Hematopoietic multipotent progenitor cell (in vitro differentiated cells): ENCODE data around the gene CFAP77. TPM values are rescaled to one million over a fixed set of nuclear protein-coding genes. Genes with fewer than 3 reads are reported as not detected.

ENCODE experiments used
- DNase-seq, 3 donors: peaks; one replicate each; pipeline ENCODE4 v3.0.0-alpha.2; 2011 to 2015; ENCODE audit warnings: low read depth in 2 of 3, low spot score in 2 of 3
- total RNA-seq: library from RNA; depleted of rRNA; stranded (reverse); fragments of >200 nt; gene quantifications from one replicate; pipeline ENCODE4 v1.2.3, GENCODE V29; 2012

The CFAP77 gene
- total RNA-seq, 1 donor, result not detected

DNA sequence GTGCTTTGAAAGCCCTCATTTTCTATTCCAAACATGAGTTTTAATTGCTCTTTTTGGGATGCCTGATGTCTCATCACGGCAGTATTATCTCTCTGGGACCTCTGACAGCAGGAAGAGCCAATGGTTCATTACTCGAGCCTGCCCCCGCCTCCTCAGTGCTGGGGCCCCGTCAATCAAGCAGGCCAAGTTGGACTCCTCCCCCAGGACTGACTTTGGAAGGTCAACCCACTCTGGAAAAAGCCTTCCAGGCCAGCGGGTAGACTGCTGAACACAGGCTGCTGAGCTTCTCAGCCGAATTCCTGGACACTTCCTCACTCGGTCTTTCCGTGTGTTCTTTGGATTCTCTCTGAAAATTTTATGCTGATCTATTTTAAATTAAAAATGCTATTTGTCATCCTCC, 162.9 kb downstream of the CFAP77 start:
- DNase-seq, result no peak

DNA sequence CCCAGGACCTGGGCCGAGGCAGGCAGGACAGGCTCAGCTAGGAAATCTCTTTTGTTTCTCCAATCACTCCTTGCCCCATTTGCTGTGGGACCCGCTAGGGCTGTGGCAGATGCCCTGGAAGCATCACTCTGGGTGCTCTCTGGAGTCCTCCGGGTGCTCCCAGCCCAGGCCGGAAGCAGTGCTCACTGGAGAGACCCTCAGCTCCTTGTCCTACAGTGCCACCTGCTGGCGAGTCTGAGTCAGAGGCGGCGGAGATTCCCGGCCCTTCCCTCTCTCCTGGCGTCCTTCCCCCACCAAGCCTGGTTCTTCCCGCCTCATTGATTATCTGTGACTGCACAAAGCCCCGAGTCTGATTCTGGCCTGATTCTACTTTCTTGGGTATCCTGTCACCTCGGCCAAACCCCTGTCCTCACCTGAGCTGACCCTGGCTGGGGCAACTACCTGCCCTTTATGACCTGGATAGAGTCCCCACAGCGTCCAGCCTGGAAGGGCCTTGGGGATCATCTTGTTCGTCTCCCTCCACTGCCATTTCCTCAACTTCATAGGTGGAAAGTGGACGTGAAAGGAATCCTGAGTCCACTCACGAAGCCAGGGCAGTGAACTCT, 165.1 kb downstream of the CFAP77 start:
- DNase-seq, result peak in 1 of 3 donors; percentile 61

DNA sequence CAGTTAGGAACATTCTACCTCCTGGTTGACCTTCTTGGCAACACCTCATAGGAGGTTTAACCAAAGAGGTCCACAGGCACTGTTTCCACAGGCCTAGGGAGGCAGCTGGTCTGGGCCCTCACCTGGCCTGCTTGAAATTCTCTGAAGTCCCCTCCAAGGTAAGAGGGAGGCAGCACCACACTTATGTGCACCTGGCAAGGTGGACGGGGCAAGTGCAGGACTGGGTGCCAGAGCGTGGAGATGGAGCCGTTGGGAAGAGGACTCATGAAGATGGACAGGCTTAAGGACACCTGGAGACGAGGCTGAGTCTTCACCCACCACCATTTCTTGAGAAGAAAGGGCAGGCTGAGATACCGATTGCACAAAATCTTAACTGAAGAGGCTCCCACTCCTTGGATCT, 165.8 kb downstream of the CFAP77 start:
- no peak for DNase-seq

DNA sequence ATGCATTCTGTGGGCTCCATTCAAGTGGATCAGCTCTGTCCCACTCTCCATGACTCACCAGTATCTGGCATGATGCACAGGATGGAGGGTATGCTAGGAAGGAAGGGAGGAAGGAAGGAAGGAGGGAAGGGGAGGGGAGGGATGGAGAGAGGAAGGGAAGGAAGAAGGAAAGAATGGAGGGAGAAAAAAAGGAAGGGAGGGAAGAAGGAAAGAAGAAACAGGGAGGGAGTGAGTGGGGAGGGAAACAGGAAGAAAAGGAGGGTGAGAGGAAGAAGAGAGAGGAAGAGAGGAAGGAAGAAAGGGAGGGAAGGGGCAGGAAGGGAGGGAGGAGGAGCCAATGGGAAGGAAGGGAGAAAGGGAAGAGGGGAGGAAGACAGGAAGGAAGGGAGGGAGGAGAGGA, 167.1 kb downstream of the CFAP77 start:
- DNase-seq, result no peak

DNA sequence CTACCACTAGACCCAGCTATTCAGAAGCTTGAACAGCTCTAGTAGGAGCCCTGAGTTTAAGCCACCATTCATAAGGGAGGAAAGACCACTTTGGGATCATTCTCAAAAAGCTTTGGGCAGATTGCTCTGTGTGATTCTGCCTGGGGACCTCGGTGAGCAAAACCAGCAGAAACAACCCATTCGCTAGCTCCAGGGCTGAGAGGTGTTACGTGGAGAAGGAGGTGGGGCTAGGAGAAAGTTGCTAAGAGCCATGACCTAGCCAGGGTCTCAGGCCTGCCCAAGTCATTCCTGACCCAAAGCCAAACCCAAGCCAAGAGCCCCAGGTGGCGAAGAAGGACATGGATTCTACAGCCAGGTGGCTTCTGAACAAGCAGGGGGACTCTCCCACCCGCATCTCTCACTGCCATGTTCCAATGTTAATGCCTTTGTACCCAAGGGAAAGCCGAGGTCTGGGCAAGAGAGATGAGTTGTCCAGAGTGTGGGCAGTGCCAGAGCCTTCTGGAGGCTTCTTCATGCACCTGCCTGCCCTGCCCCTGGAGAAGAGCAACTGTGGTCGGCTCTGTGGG, 168.4 kb downstream of the CFAP77 start:
- DNase-seq, result no peak

DNA sequence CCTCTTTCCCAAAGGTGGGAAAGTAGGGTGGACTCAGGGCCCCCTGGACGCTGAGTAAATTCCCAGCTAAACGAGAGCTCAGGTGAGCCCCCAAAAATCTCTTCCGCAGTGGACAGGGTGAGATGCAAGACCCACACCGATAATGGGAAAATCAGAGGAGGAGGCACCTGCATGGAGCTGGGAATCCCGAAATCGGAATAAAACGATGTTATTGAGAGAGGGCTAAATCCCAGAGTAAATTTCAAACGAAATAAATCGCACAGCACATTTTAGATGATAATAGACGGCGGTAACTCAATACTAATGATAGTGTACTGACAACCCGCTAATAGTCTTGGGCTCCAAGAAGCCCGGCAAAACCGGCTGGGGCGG, 169.4 kb downstream of the CFAP77 start:
- no peak for DNase-seq

DNA sequence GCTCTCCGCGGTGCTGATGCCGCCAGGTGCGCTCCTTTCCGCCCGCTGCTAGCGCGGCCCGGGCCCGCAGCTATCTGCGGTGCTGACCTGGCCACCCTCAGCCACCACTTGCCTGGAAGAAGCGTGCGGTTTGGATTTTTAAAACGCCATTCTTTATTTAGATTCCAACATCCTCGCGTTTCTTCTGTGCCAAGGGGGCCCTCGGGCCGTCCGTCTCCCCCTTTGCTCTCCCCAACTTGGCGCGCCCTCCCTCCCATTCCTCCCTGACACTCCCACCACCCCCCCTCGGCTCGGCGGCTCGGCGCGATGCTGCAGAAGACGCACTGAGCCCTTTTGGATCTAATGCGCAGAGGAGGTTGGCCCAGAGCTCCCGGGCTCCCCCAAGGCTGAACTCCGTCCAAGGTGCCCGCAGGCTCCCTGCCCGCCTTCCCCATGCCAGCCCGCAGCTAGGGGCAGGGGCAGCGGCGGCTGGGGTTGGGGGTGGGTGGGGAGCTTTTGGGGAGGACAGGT, 172.3 kb downstream of the CFAP77 start, which contains the start of gene BARHL1:
BARHL1 (plus strand) TSS at position 331 of the 510 bp plus-strand sequence. CDS start 192 bp downstream, outside the sequence.
- DNase-seq, result no peak

DNA sequence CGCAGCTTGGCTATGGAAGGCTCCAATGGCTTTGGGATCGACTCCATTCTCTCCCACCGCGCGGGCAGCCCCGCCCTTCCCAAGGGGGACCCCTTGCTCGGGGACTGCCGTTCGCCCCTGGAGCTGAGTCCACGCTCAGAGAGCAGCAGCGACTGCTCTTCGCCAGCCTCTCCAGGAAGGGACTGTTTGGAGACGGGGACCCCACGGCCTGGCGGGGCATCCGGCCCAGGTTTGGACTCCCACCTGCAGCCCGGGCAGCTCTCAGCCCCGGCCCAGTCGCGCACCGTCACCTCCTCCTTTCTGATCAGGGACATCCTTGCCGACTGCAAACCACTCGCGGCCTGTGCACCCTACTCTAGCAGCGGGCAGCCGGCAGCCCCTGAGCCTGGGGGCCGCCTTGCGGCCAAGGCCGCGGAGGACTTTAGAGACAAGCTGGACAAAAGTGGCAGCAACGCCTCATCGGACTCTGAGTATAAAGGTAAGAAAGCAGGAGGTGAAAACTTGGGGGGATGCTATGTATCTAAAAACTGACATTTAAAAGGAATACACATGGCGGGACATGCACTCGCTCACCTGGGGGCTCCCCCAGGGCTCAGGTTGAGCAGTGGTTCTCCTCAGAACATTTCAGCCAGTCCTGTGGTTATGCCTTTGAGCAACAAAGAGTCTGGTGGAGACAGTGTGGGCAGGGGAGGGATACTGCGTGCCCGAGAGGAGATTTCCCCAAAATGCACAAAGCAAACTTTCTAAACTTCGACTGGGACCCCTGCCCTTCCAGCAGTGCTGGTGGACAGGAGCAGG, 173.0 kb downstream of the CFAP77 start:
- no peak for DNase-seq

DNA sequence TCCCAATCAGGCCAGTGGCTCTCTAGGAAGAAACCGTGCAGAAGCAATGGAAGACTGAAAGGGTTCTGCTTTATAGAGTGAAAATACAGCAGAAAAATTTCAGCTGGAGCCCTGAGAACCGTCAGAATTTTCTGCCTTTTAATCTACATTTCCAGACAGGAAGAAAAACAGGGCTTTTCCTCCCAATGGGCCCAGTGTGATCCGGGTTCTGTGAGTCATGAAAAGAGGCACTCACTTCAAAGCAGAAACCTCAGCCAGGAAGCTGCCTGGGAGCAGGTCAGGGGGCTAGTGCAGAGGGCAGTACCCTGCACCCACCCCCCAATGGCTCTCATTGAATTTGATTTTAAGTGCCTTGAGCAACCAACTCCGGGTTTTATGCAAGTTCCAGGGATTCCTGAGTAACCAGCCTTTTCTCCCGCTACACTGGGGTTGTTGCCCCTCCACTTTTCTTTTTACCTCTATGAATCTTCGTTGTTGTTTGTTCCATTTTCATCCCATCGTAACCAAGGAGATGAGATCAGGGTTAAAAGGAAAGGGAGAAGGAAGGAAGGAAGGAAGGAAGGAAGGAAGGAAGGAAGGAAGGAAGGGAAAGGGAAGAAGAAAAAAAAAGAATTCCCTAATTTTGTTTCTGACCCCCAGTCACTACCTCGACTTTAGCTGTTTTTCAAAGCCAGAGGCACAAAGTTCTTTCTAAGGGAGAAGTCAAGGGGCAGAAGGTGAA, 173.7 kb downstream of the CFAP77 start:
- DNase-seq, result no peak

DNA sequence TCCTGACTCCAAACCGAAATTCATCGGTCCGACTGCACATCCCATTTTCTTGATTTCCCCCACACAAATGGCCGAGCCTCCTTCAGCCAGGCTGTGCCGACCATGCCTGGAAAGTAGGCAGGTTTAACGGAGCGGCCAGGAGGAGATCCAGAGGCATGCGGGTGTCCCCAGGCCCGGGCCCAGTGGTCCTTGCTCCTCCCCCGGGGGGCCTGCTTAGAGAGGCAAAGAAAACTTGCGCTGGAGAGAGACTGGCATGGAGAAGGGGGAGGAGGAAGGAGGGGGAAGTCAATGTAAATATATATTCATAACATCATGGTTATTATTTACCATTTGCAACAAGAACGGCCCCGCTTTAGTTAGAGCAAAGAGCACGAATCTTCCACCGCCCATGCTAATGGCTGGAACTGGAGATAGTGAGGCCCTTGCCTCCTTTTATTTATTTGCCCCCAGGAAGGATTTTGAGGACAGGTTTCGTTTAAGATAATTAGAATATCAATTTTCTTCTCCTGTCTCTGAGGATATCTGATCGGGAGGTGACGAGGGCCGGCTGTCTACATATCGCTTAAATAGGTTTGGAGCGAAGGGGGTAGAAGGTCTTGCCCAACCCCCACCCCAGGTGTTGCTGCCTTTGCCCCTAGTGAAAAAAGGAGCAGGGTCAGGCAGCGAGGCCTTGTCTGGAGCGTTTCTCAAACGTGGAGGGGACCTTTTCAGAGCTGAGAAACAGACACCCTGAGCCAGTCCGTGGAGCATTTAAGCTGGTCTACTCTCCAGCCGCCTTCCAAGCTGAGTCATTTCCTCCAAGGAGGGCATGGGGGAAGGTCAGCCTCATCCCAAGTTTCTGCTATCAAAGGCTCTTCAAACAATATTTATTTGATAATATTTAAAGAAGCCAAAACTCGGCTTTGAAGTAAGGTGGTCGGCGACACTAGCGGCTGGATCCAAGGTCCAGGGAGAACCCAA, 174.9 kb downstream of the CFAP77 start:
- DNase-seq, result no peak

DNA sequence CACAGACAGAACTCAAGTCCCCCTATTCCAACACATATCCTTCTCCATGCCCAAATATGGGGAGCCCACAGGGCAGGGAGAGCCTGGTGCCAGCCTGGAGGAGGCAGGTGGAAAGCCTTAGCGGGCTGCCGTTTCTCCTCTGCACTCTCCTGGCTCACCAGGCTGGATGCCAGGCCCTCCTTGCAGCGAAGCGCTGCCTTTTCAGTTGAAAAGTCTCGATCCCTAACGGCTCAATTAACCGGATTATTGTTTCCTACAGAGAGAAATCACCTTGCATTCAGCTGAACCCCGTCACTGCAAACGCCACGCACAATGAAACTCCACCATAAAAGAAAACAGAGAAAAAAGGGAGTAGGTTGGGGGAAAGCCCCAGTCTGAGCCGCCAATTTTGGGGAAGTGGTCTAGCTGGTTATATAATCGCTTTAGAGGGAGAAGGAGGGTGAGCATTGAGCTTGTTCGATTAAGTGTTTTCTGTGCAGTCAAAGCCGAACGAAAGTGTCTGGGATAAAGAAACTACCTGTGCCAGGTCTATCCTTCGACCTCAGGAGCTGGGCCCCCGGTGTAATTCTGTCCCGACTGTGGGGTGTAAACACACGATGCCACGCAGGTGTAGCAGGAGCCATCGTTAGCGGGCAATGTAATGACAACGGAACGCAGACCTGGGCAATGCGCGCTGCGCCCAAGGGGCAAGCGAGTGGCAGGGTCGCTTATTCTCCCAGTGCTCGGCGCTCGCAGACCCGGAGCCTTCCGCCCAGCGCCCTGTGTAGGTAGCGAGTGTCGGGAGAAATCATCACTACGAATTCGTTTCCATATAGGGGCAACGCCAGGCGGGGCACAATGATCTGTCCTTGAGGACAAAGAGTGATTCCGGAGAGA, 176.2 kb downstream of the CFAP77 start:
- peak in 2 of 3 donors; percentile 69 to 74 for DNase-seq

DNA sequence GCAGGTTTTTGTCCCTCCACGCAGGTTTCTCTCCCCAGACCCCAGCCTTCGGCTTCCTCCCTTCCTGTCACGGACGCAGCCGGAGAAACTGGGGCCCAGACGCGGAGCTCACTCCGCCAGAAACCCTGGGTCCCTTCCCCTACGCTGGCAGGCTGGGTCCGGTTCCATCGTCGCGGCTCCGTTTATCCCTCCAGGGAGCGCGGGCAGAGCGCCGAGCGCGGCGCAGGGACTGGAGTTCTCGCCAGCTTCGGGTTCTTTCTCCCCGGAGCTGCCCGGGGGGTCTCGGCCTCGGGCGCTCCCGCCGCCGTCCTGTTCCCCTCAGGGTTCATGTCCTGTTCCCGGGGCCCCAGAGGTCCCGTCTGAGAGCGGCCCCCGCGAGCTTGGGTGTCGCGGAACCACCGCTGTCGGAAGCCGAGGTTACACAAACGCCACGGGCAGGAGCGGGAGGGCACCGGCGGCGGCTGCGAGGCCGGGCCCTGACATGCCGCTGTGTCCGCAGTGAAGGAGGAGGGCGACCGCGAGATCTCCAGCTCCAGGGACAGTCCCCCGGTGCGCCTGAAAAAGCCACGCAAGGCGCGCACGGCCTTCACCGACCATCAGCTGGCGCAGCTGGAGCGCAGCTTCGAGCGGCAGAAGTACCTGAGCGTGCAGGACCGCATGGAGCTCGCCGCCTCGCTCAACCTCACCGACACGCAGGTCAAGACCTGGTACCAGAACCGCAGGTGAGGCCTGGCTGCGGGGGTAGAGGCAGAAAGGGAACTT, 177.0 kb downstream of the CFAP77 start:
- DNase-seq, result no peak

DNA sequence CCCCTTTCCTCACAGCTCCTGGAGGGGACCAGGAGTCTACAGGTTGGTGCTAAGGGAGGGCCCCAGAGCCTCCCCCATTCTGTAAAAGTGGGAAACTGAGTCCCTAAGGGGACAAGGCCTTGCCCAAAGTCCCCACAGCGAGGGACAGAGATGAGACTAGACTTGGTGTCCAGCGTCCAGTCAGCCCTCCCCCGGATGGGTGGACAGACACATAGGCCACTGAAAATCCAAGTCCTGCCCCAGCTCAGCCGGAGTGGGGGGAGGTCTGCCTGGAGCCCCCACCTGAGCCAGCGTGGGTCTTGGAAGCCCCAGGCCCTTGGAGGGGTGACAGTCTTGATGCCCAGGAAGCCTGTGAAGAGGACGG, 177.6 kb downstream of the CFAP77 start:
- DNase-seq, result no peak

DNA sequence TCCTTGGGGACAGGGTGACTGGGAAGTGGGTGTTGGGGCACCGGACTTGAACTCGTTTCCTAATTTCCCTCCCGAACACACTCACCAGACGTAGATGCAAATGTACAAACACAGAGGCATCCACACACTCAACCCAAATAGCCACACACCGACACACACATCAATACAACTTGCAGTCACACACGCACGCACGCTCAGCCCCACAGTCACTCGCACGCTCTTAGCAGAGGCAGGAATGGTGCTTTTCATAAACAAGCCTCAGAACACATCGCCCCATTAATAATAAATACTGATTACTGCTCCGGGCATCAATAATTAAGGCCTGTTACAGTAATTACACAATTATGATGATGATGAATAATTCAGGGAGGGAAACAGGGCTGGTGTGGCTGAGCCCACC, 178.1 kb downstream of the CFAP77 start:
- DNase-seq, result no peak

DNA sequence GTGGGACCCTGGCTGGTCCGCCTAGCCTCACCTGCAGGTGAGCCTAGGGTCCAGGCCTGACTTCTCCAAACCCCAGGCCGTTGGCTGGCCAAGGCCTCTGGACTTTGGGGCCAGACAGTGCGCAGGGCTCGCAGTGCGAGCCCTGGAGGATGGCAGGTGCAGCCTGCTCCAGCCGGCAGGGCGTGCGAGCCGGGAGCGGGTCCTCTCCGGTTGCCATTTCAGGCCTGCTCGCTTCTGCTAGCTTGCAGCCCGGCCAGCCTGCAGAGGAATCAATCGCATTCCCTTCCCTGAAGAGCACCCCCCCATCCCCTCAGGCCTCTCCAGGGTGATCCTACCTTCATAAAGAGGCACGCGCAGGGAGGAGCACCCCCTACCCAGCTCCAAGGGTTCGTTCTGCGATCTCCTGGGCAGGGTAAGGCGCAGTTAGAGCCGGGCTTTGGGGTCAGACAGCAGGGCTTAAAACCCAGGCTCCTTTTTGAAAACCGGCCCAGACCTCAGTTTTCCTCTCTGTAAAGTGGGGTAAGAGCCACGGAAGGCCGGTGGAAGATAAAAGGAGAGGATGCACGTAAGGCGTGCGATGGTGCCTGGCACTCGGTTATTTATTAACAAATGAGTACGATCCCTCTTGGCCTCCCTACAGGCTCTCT, 178.6 kb downstream of the CFAP77 start:
- DNase-seq, result no peak

DNA sequence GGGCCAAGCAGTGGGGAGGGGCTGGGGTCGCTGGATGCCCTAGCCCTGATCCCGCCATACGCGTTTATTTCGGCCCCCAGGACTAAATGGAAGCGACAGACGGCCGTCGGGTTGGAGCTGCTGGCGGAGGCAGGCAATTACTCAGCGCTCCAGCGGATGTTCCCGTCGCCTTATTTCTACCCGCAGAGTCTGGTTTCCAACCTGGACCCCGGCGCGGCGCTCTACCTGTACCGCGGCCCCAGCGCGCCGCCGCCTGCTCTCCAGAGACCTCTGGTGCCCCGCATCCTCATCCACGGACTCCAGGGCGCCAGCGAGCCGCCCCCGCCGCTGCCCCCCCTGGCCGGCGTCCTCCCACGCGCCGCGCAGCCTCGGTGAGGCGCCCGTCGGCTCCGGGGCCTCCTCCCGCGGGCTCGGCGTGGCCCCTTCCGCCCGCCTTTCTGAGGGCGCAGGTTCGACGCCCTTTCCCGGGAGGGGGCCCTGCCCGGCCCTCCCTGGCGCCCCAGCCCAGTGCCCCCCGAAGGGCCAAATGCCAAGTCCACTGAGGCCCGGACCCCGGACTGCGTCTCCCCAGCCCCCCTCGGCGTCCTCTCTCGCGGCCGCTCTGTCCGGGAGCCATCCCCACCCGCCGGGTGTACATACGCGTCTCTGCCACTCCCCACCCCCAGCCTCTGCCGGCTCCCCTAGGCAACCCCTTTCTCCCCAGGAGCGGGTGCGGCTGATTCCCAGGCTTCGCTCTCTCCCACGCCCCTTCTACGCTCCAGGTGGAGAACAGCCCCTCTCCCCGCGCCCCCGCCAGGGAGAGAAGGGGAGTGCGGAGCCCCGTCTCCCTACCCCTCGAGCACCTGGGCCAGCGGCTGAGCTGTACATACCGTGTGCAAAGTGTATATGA, 179.4 kb downstream of the CFAP77 start:
- no peak for DNase-seq

DNA sequence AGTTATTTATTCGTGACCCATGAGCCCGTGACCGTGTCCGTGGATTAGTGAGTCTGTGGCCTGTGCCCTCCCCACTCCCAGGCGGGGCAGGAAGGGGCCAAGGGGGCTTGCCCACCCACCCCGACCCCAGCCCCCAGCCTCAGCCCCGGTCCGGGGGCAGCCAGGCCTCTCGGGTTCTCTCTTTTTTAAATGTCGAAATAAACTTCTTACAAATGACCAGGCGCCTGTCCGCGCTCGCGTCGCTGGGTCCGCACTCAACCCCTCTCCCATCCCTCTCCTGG, 180.0 kb downstream of the CFAP77 start:
- DNase-seq, result no peak
